Neural progenitor cell (in vitro differentiated cells): Measurements from ENCODE around the gene FMNL2.

Experiments used
- CTCF ChIP-seq: fragments of 200-600 bp; sonication (generic); IDR thresholded peaks from 2 replicates; pipeline ENCODE4 v1.5.1; 2017; ENCODE audit warnings: antibody characterized with exemption, mild to moderate bottlenecking
- EZH2 ChIP-seq: fragments of 200-600 bp; sonication (generic); IDR thresholded peaks from 2 replicates; pipeline ENCODE4 v1.6.1; 2017; ENCODE audit warnings: antibody characterized with exemption, mild to moderate bottlenecking, moderate library complexity
- EZH2phosphoT487 ChIP-seq: fragments of 200-600 bp; sonication (generic); IDR thresholded peaks from 2 replicates; pipeline ENCODE4 v1.6.1; 2017; ENCODE audit warnings: antibody characterized with exemption

GRCh38 chr2:152560166-152560565 lies 225.2 kb downstream of the FMNL2 start:
- no peak for TF ChIP-seq EZH2
- no peak for TF ChIP-seq CTCF
- no peak for TF ChIP-seq EZH2phosphoT487
